Coronary artery (tissue), 2 donors: Measurements from ENCODE around the gene PDGFRB.

Source experiments
- DNase-seq: peaks from one replicate; pipeline ENCODE4 v3.0.0-alpha.2; 2017; ENCODE audit warnings: low spot score
- H3K27ac ChIP-seq, 2 donors: fragments of 200-600 bp; sonication (generic); one replicate each; pipeline ENCODE4 v1.5.1; 2016 to 2019
- H3K4me3 ChIP-seq: fragments of 200-600 bp; sonication (generic); 2 replicates; pipeline ENCODE4 v1.5.1; 2016; ENCODE audit warnings: mild to moderate bottlenecking, moderate library complexity
- CTCF ChIP-seq: fragments of 200-600 bp; sonication (generic); IDR thresholded peaks from one replicate; pipeline ENCODE4 v1.5.1; 2019; ENCODE audit warnings: antibody characterized with exemption

Gene PDGFRB

GRCh38 chr5:150146862-150147601 lies 8.6 kb downstream of the PDGFRB start:
- no peak for DNase-seq
- peak overlapping the region; percentile 81 for H3K4me3 ChIP-seq

GRCh38 chr5:150146235-150146634 lies 9.4 kb downstream of the PDGFRB start:
- Histone ChIP-seq H3K27ac (peak overlapping the region; percentile 96 to 98), H3K4me3 (peak overlapping the region; percentile 81)
- TF ChIP-seq CTCF, result no peak
- no peak for DNase-seq

More at GRCh38 chr5:150146862-150147601, 8.6 kb downstream of the PDGFRB start:
- TF ChIP-seq CTCF, result no peak
- peak overlapping the region; percentile 96 to 98 for H3K27ac ChIP-seq

GRCh38 chr5:150144879-150145278 lies 10.8 kb downstream of the PDGFRB start:
- H3K27ac ChIP-seq, result peak overlapping the region; percentile 96 to 98
- no peak for DNase-seq
- H3K4me3 ChIP-seq, result peak overlapping the region; percentile 81
- no peak for TF ChIP-seq CTCF

- DNase-seq, result peak; percentile 90
- Histone ChIP-seq H3K4me3 (peak overlapping the region; percentile 81), H3K27ac (peak overlapping the region; percentile 96 to 98)
- TF ChIP-seq CTCF, result no peak
Observed at GRCh38 chr5:150144246-150144801, 11.3 kb downstream of the PDGFRB start.

GRCh38 chr5:150143350-150144245 lies 12.0 kb downstream of the PDGFRB start:
- no peak for TF ChIP-seq CTCF
- H3K4me3 ChIP-seq, result peak overlapping the region; percentile 81
- peak; percentile 96 for DNase-seq
- peak overlapping the region; percentile 96 to 98 for H3K27ac ChIP-seq

GRCh38 chr5:150142959-150143349 lies 12.7 kb downstream of the PDGFRB start:
- no peak for TF ChIP-seq CTCF
- no peak for DNase-seq
- Histone ChIP-seq H3K27ac (peak overlapping the region; percentile 96 to 98), H3K4me3 (peak overlapping the region; percentile 81)
